ENCODE measurements around the gene TMEM184A.

GRCh38 chr7:1505731-1506550 lies 50.1 kb downstream of the TMEM184A start:
- TF ChIP-seq EP300 (IDR thresholded peaks at IDR 0.05) (no peak), POLR2A (IDR thresholded peaks at IDR 0.05) (no peak), CTCF (IDR thresholded peaks at IDR 0.05) (no peak)
